Endodermal cell (in vitro differentiated cells): ENCODE measurements around the gene FBXO8. TPM values are rescaled to one million over a fixed set of nuclear protein-coding genes. Genes with fewer than 3 reads are reported as not detected.
"Not testable (repeated sequence)": the region's sequence is repeated elsewhere in the genome, so short reads cannot be mapped to it uniquely, and the experiment has no call there.

ENCODE experiments used
- DNase-seq: peaks from one replicate; pipeline ENCODE4 v3.0.0-alpha.2; 2017
- H3K27ac ChIP-seq: 2 replicates; pipeline ENCODE4 v1.5.1; 2013; ENCODE audit warnings: mild to moderate bottlenecking, low read depth, low read length, moderate library complexity
- H3K27me3 ChIP-seq: 2 replicates; pipeline ENCODE4 v1.6.1; 2013; ENCODE audit warnings: mild to moderate bottlenecking, low read length, moderate library complexity; ENCODE audit not compliant: insufficient read depth, control insufficient read depth, poor library complexity, severe bottlenecking
- H3K36me3 ChIP-seq: 2 replicates; pipeline ENCODE4 v1.7.0; 2013; ENCODE audit warnings: mild to moderate bottlenecking, low read length, moderate library complexity; ENCODE audit not compliant: control insufficient read depth, insufficient read depth
- H3K4me1 ChIP-seq: one replicate; pipeline ENCODE4 v1.7.0; 2013; ENCODE audit warnings: low read length; ENCODE audit not compliant: control insufficient read depth, insufficient read depth
- H3K4me3 ChIP-seq: 2 replicates; pipeline ENCODE4 v1.5.1; 2013; ENCODE audit warnings: mild to moderate bottlenecking, low read length, moderate library complexity
- H3K9ac ChIP-seq: 2 replicates; pipeline ENCODE4 v1.6.1; 2013; ENCODE audit warnings: mild to moderate bottlenecking, low read length, moderate library complexity; ENCODE audit not compliant: poor library complexity, severe bottlenecking; ENCODE audit errors: extremely low read depth
- H3K9me3 ChIP-seq: 2 replicates; pipeline ENCODE4 v1.6.1; 2013; ENCODE audit warnings: mild to moderate bottlenecking, low read length, moderate library complexity; ENCODE audit not compliant: control insufficient read depth
- H3K27ac Mint-ChIP-seq: 2 replicates; pipeline ENCODE4 v1.8.0; 2020; ENCODE audit warnings: mixed read lengths
- H3K27me3 Mint-ChIP-seq: 2 replicates; pipeline ENCODE4 v1.8.0; 2021; ENCODE audit warnings: mild to moderate bottlenecking, mixed read lengths; ENCODE audit not compliant: insufficient read depth
- H3K36me3 Mint-ChIP-seq: 2 replicates; pipeline ENCODE4 v1.8.0; 2020; ENCODE audit warnings: low read depth, mixed read lengths
- H3K4me1 Mint-ChIP-seq: 2 replicates; pipeline ENCODE4 v1.8.0; 2020; ENCODE audit warnings: mixed read lengths
- H3K4me3 Mint-ChIP-seq: 2 replicates; pipeline ENCODE4 v1.8.0; 2020; ENCODE audit warnings: mild to moderate bottlenecking, moderate library complexity, mixed read lengths
- H3K9me3 Mint-ChIP-seq: 2 replicates; pipeline ENCODE4 v1.8.0; 2020; ENCODE audit warnings: mild to moderate bottlenecking, mixed read lengths
- WGBS, 2 experiments: methylation state at CpG; one replicate each; pipeline versions ENCODE4 v1.1.5 to v1.1.7; 2013; ENCODE audit warnings: missing lambda C conversion rate in 2 of 2, mixed read lengths in 1 of 2; ENCODE audit not compliant: insufficient coverage in 1 of 2, insufficient read length in 1 of 2; 5-methylcytosine and 5-hydroxymethylcytosine counted together
- total RNA-seq, 2 donors: library from RNA; stranded (reverse); fragmentation: NEBNext Ultra II Directional in 1 of 2; extraction: Animal tissue kit (Norgen Biotek cat#: 25700) in 1 of 2; gene quantifications; 2 replicates in 1 of 2; 3 replicates in 1 of 2; pipeline ENCODE4 v1.2.1, GENCODE V29; 2021
- TF ChIP-seq, protein P1 (sequence below): fragments of 200-600 bp; sonication (generic); conservative IDR thresholded peaks from 2 replicates; pipeline ENCODE4 v1.5.0; 2021; ENCODE audit warnings: antibody characterized with exemption, mild to moderate bottlenecking

The FBXO8 gene
- total RNA-seq, 2 donors from 2014 or later = 9.4 to 9.8 TPM

DNA sequence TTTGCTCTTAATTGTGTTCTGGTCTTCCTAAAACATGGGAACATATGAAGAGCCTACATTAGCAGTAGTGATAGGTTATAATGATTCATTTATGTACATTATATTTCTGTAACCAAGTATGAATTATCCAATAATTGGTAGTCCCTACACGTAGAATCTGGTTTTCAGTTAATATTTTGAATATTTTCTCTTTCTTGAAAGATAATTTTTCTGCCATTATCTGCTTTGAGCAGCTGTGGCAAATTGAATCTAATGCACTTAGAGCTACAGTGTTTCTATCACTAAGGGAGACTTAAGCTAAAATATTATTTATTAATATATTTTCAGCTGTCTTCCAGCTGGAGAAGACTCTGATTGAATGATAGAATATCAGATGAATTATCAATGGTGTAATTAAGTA lies 21.2 kb upstream of the FBXO8 start:
- TF ChIP-seq, protein P1, sequence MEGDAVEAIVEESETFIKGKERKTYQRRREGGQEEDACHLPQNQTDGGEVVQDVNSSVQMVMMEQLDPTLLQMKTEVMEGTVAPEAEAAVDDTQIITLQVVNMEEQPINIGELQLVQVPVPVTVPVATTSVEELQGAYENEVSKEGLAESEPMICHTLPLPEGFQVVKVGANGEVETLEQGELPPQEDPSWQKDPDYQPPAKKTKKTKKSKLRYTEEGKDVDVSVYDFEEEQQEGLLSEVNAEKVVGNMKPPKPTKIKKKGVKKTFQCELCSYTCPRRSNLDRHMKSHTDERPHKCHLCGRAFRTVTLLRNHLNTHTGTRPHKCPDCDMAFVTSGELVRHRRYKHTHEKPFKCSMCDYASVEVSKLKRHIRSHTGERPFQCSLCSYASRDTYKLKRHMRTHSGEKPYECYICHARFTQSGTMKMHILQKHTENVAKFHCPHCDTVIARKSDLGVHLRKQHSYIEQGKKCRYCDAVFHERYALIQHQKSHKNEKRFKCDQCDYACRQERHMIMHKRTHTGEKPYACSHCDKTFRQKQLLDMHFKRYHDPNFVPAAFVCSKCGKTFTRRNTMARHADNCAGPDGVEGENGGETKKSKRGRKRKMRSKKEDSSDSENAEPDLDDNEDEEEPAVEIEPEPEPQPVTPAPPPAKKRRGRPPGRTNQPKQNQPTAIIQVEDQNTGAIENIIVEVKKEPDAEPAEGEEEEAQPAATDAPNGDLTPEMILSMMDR = no peak
- no peaks in the 10 kb centered on the region for H3K27me3 ChIP-seq
- DNase-seq = no peak
- 100% methylated on average over 1 of the region's 1 CpG; no CpG with 5 or more reads in 1 of the 2 experiments for WGBS, 2 experiments
- no peaks in the 10 kb centered on the region for H3K9me3 ChIP-seq
- Mint-ChIP-seq H3K27ac (no peak overlapping the region), H3K4me1 (peaks cover 2% of the 10 kb centered on the region), H3K27me3 (no peaks in the 10 kb centered on the region), H3K9me3 (no peaks in the 10 kb centered on the region), H3K36me3 (peaks cover 25% of the 10 kb centered on the region), H3K4me3 (no peak overlapping the region)
- H3K27ac ChIP-seq = no peak overlapping the region
- no peaks in the 10 kb centered on the region for H3K4me1 ChIP-seq
- H3K36me3 ChIP-seq = peaks cover 46% of the 10 kb centered on the region
- no peak overlapping the region for H3K9ac ChIP-seq
- no peak overlapping the region for H3K4me3 ChIP-seq

DNA sequence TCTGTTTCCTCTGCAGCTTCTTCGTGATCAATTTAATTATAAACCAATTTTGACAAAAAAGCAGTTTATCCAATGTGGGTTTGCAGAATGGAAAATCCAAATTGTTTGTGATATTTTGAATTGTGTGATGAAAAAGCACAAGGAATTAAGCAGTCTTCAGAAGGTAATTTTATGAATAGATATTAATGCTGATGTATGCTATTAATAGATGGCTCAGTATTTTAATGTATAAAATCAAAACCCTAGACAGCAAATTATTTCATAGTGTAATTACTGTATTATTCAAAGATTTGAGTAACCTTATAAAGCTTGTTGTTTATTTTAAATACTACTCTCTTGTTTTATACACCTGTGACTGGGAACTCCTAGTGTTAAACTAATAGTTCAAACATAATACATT lies 20.2 kb upstream of the FBXO8 start:
- Histone ChIP-seq H3K4me1 (no peaks in the 10 kb centered on the region), H3K9ac (no peak overlapping the region), H3K9me3 (no peaks in the 10 kb centered on the region), H3K4me3 (no peak overlapping the region), H3K27me3 (no peaks in the 10 kb centered on the region), H3K36me3 (peaks cover 47% of the 10 kb centered on the region), H3K27ac (no peak overlapping the region)
- DNase-seq = no peak
- Mint-ChIP-seq H3K4me1 (peaks cover 2% of the 10 kb centered on the region), H3K9me3 (no peaks in the 10 kb centered on the region), H3K27me3 (no peaks in the 10 kb centered on the region), H3K27ac (no peak overlapping the region), H3K4me3 (no peak overlapping the region), H3K36me3 (peaks cover 22% of the 10 kb centered on the region)
- TF ChIP-seq, protein P1 = no peak
- WGBS, 2 experiments = 100% methylated on average over 1 of the region's 1 CpG; no CpG with 5 or more reads in 1 of the 2 experiments

DNA sequence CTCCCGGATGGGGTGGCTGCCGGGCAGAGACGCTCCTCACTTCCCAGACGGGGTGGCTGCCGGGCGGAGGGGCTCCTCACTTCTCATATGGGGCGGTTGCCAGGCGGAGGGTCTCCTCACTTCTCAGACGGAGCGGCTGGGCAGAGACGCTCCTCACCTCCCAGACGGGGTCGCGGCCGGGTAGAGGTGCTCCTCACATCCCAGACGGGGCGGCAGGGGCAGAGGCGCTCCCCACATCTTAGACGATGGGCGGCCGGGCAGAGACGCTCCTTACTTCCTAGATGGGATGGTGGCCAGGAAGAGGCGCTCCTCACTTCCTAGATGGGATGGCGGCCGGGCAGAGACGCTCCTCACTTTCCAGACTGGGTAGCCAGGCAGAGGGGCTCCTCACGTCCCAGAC lies 11.7 kb upstream of the FBXO8 start:
- not testable (repeated sequence) for H3K27ac ChIP-seq, H3K4me3 Mint-ChIP-seq, H3K27ac Mint-ChIP-seq, H3K27me3 ChIP-seq, H3K4me3 ChIP-seq, DNase-seq, H3K27me3 Mint-ChIP-seq, H3K4me1 ChIP-seq, H3K9ac ChIP-seq, H3K4me1 Mint-ChIP-seq
- Mint-ChIP-seq H3K36me3 (peaks cover 49% of the 10 kb centered on the region), H3K9me3 (peaks cover 38% of the 10 kb centered on the region)
- WGBS, 2 experiments = 97 to 98% methylated on average over 6 to 19 of the region's 27 CpGs
- Histone ChIP-seq H3K36me3 (peaks cover 13% of the 10 kb centered on the region), H3K9me3 (peaks cover 28% of the 10 kb centered on the region)

DNA sequence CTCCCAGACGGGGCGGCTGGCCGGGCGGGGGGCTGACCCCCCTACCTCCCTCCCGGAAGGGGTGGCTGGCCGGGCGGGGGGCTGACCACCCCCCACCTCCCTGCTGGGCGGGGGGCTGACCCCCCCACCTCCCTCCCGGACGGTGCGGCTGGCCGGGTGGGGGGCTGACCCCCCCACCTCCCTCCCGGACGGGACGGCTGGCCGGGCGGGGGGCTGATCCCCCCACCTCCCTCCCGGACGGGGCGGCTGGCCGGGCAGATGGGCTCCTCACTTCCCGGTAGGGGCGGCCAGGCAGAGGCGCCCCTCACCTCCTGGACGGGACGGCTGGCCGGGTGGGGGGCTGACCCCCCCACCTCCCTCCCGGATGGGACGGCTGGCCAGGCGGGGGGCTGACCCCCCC lies 11.2 kb upstream of the FBXO8 start:
- DNase-seq, H3K27me3 Mint-ChIP-seq, H3K4me1 ChIP-seq, H3K4me3 ChIP-seq, H3K4me3 Mint-ChIP-seq, H3K27me3 ChIP-seq, H3K27ac ChIP-seq, H3K27ac Mint-ChIP-seq, H3K36me3 ChIP-seq, H3K4me1 Mint-ChIP-seq, H3K9ac ChIP-seq: not testable (repeated sequence)
- 95% methylated on average over 17 of the region's 30 CpGs; no CpG with 5 or more reads in 1 of the 2 experiments for WGBS, 2 experiments
- H3K9me3 ChIP-seq = peaks cover 28% of the 10 kb centered on the region
- Mint-ChIP-seq H3K9me3 (peaks cover 38% of the 10 kb centered on the region), H3K36me3 (peaks cover 45% of the 10 kb centered on the region)
